Activated CD4-positive, alpha-beta T cell treated with anti-CD3 and anti-CD28 coated beads, Interleukin-2, amount 10 ng/mL, durations not matched to agents 24 days and 14 days (primary cell): ENCODE measurements around the gene CELF5. TPM values are rescaled to one million over a fixed set of nuclear protein-coding genes. Genes with fewer than 3 reads are reported as not detected.
"Not testable (repeated sequence)": the region's sequence is repeated elsewhere in the genome, so short reads cannot be mapped to it uniquely, and the experiment has no call there.

ENCODE experiments used
- DNase-seq: peaks from one replicate; pipeline ENCODE4 v3.0.0; 2022
- H3K27ac Mint-ChIP-seq: one replicate; pipeline ENCODE4 v1.8.0; 2022; ENCODE audit warnings: mild to moderate bottlenecking, mixed read lengths
- H3K27me3 Mint-ChIP-seq: one replicate; pipeline ENCODE4 v1.8.0; 2022; ENCODE audit warnings: mixed read lengths
- H3K36me3 Mint-ChIP-seq: one replicate; pipeline ENCODE4 v1.8.0; 2022; ENCODE audit warnings: low read depth, mild to moderate bottlenecking, mixed read lengths
- H3K4me1 Mint-ChIP-seq: one replicate; pipeline ENCODE4 v1.8.0; 2021; ENCODE audit warnings: mixed read lengths
- H3K4me3 Mint-ChIP-seq: one replicate; pipeline ENCODE4 v1.8.0; 2022; ENCODE audit warnings: mild to moderate bottlenecking, moderate library complexity, mixed read lengths
- H3K9me3 Mint-ChIP-seq: one replicate; pipeline ENCODE4 v1.8.0; 2021; ENCODE audit warnings: mixed read lengths
- intact Hi-C: fragments of 100-400 bp; cut with micrococcal nuclease; formaldehyde crosslinking; loops from one replicate; pipeline ENCODE4 v1.15.1; 2023
- total RNA-seq: library from RNA; stranded (reverse); gene quantifications from 2 replicates; pipeline ENCODE4 v1.2.3, GENCODE V29; 2022

The CELF5 gene
- total RNA-seq, 1 donor from 2014 or later: 0.19 TPM

- no peak overlapping the region for H3K27ac Mint-ChIP-seq
- H3K4me3 Mint-ChIP-seq: no peak overlapping the region
- intact Hi-C loops: no loop called here
- H3K9me3 Mint-ChIP-seq: peaks cover 3% of the 10 kb centered on the region
- DNase-seq: no peak
- peaks cover 3% of the 10 kb centered on the region for H3K4me1 Mint-ChIP-seq
- H3K27me3 Mint-ChIP-seq: no peaks in the 10 kb centered on the region
- no peaks in the 10 kb centered on the region for H3K36me3 Mint-ChIP-seq
Measured at GRCh38 chr19:3335431-3336350, 111.2 kb downstream of the CELF5 start.

DNA sequence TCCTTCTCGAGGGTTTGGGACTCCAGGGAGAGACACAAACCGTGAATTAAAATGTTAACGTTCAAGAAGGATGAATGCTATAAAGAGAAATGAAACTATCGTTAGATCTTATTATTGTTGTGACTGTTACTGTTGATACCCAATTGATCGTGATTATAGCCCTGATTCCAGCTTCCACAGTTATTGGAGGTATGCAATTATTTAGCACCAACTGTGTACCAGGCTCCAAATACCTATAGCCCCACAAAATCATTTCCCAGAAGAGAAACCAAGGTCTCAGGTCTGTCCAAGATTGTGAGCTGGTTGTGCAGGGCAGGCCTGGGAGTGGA lies 111.9 kb downstream of the CELF5 start:
- H3K4me3 Mint-ChIP-seq: no peak overlapping the region
- intact Hi-C loops: no loop called here
- peaks cover 3% of the 10 kb centered on the region for H3K4me1 Mint-ChIP-seq
- no peak overlapping the region for H3K27ac Mint-ChIP-seq
- no peaks in the 10 kb centered on the region for H3K27me3 Mint-ChIP-seq
- no peak for DNase-seq
- H3K36me3 Mint-ChIP-seq: no peaks in the 10 kb centered on the region
- H3K9me3 Mint-ChIP-seq: peaks cover 3% of the 10 kb centered on the region

DNA sequence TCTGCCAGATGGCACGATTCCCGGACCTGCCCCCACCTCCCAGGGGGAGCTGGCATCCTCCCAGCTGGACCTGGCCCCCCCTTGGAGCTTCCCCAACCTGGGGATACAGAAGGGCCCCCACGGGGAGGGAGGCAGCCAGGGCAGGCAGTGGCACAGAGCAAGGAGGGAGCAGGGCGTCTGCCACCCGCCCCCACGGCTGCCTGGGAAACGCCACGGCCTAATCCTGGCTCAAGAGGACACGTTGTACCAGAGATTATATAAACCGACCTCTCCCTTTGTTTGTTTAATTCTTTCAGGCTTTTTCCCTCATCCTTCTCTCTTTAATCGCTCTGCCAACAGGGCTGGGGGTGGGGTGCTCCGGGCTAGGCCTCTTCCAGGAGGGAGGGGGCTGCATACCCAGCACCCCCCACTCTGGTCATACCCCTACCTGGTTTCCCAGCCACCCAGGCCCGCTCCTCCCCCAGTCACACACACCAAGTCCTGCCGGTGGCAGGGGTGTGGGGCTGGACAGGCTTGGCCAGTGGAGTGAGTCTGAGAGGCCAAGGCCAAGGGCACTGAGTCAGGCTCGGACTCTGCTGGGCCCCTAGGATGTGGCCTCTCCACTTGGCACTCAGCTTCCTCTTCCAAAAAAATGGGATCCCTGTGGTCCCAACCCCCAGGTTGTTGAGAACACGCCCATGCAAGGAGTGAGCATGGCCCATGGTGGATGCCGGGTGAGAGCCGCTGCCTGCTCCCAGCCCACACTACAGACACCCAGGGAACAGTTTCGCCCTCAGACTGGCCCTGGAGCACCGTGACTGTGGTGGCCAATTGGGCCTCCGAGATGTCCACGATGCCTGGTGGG lies 112.4 kb downstream of the CELF5 start:
- Mint-ChIP-seq H3K27ac (no peak overlapping the region), H3K36me3 (no peaks in the 10 kb centered on the region), H3K4me1 (peaks cover 3% of the 10 kb centered on the region), H3K9me3 (peaks cover 3% of the 10 kb centered on the region), H3K4me3 (no peak overlapping the region), H3K27me3 (no peaks in the 10 kb centered on the region)
- intact Hi-C loops: no loop called here
- DNase-seq: no peak

- H3K27ac Mint-ChIP-seq: no peak overlapping the region
- no peaks in the 10 kb centered on the region for H3K27me3 Mint-ChIP-seq
- no peaks in the 10 kb centered on the region for H3K9me3 Mint-ChIP-seq
- H3K4me1 Mint-ChIP-seq: peaks cover 3% of the 10 kb centered on the region
- intact Hi-C loops: no loop called here
- no peak for DNase-seq
- H3K4me3 Mint-ChIP-seq: no peak overlapping the region
- no peaks in the 10 kb centered on the region for H3K36me3 Mint-ChIP-seq
Measured at GRCh38 chr19:3338541-3339181, 114.2 kb downstream of the CELF5 start.

DNA sequence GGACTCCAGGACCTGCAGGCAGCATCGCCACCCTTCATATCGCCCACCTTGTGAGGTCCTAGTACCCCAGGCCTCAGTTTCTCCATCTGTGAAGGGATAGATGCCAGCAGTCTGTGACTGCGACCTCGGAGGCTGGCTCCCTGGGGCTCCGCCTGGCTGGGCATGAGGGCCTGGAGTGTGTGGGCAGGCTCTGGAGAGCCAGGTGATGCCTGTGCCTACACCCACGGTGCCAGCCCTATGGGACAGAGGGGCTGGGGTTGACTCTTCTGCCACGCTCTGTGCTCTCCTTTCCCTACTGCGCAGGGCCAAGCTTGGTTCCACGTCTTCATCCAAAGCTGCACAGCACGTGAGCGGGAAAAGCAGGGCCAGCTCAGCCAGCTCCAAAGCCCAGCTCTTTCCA lies 115.9 kb downstream of the CELF5 start:
- H3K4me1 Mint-ChIP-seq: peaks cover 3% of the 10 kb centered on the region
- H3K27me3 Mint-ChIP-seq: no peaks in the 10 kb centered on the region
- intact Hi-C loops: no loop called here
- H3K9me3 Mint-ChIP-seq: no peaks in the 10 kb centered on the region
- DNase-seq: no peak
- H3K36me3 Mint-ChIP-seq: no peaks in the 10 kb centered on the region
- H3K4me3 Mint-ChIP-seq: no peak overlapping the region
- H3K27ac Mint-ChIP-seq: no peak overlapping the region

DNA sequence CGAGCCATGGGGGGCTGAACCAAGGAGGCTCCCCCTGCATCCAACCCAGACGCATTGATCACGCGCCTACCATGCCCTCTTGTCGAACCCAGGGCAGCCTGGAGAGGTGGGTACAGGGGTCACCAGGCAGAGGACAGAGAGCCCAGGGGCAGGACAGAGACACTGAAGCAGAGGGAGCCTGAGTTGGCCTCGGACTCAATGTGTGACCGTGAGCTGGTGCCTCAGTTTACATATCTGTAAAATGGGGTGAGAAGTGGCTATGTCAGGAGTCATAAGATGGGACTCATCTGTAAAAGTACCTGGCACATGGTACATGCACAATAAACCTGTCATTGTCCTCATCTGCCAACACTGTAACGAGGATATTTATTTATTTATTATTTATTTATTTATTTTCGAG lies 117.8 kb downstream of the CELF5 start:
- no peak overlapping the region for H3K27ac Mint-ChIP-seq

DNA sequence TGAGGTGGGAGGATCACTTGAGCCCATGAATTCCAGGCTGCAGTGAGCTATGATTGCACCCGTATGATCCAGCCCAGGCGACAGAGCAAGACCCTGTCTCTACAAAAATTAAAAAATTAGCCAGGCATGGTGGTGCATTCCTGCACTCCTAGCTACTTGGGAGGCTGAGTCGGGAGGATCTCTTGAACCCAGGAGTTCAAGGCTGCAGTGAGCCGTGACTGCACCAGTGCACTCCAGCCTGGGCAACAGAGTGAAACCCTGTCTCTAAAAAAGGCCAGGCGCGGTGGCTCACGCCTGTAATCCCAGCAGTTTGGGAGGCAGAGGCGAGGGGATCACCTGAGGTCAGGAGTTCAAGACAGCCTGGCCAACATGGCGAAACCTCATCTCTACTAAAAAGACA lies 118.5 kb downstream of the CELF5 start:
- DNase-seq, H3K4me1 Mint-ChIP-seq, H3K9me3 Mint-ChIP-seq, H3K27ac Mint-ChIP-seq, H3K36me3 Mint-ChIP-seq, H3K27me3 Mint-ChIP-seq, intact Hi-C loops, H3K4me3 Mint-ChIP-seq: not testable (repeated sequence)

More for the DNA sequence above, 117.8 kb downstream of the CELF5 start:
- Mint-ChIP-seq H3K4me1 (peaks cover 3% of the 10 kb centered on the region), H3K27me3 (no peaks in the 10 kb centered on the region), H3K4me3 (no peak overlapping the region), H3K9me3 (no peaks in the 10 kb centered on the region), H3K36me3 (no peaks in the 10 kb centered on the region)
- no peak for DNase-seq
- intact Hi-C loops: no loop called here

GRCh38 chr19:3343619-3344502 lies 119.4 kb downstream of the CELF5 start:
- H3K9me3 Mint-ChIP-seq: no peaks in the 10 kb centered on the region
- H3K27ac Mint-ChIP-seq: no peak overlapping the region
- H3K4me3 Mint-ChIP-seq: no peak overlapping the region
- no peaks in the 10 kb centered on the region for H3K27me3 Mint-ChIP-seq
- no peaks in the 10 kb centered on the region for H3K4me1 Mint-ChIP-seq
- DNase-seq: peak; percentile 72
- no peaks in the 10 kb centered on the region for H3K36me3 Mint-ChIP-seq
- intact Hi-C loops: no loop called here

GRCh38 chr19:3344608-3345598 lies 120.4 kb downstream of the CELF5 start:
- no peak overlapping the region for H3K27ac Mint-ChIP-seq
- H3K9me3 Mint-ChIP-seq: no peaks in the 10 kb centered on the region
- no peak overlapping the region for H3K4me3 Mint-ChIP-seq
- no peaks in the 10 kb centered on the region for H3K27me3 Mint-ChIP-seq
- DNase-seq: no peak
- no peaks in the 10 kb centered on the region for H3K36me3 Mint-ChIP-seq
- intact Hi-C loops: no loop called here
- H3K4me1 Mint-ChIP-seq: no peaks in the 10 kb centered on the region

DNA sequence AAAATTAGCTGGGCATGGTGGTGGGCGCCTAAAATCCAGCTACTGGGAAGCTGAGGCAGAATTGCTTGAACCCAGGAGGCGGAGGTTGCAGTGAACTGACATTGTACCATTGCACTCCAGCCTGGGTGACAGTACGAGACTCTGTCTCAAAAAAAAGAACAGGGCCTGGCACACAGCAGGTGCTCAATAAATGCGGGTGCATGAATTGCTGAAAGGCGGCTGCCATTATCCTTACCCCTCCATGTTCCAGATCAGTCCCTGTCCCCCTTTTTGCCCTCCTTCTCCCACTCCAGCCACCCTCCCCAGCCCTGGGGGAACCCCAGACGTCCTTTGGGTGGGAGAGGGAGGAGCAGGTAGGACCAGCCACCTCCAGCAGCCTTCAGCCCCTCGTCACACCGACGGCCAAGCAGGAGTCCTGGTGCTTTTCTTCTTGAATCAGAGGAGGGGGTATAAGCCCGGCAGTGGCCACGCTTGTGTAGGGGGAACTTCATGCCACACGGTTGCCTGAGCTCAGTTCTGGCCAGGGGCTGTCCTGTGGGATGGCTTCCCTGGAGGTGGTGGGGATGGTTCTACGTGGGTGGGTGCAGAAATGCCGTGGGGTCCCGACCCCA lies 121.5 kb downstream of the CELF5 start:
- Mint-ChIP-seq H3K9me3 (no peaks in the 10 kb centered on the region), H3K27ac (no peak overlapping the region), H3K27me3 (no peaks in the 10 kb centered on the region), H3K36me3 (no peaks in the 10 kb centered on the region), H3K4me1 (no peaks in the 10 kb centered on the region), H3K4me3 (no peak overlapping the region)
- intact Hi-C loops: no loop called here
- DNase-seq: no peak
